Hematopoietic multipotent progenitor cell (in vitro differentiated cells): ENCODE measurements around the gene ARHGEF16. TPM values are rescaled to one million over a fixed set of nuclear protein-coding genes. Genes with fewer than 3 reads are reported as not detected.

ENCODE experiments used
- DNase-seq, 3 donors: peaks; one replicate each; pipeline ENCODE4 v3.0.0-alpha.2; 2011 to 2015; ENCODE audit warnings: low read depth in 2 of 3, low spot score in 2 of 3
- total RNA-seq: library from RNA; depleted of rRNA; stranded (reverse); fragments of >200 nt; gene quantifications from one replicate; pipeline ENCODE4 v1.2.3, GENCODE V29; 2012

Gene ARHGEF16
- total RNA-seq, 1 donor, result 0.27 TPM

- DNase-seq, result no peak
These were observed 10.8 kb downstream of the ARHGEF16 start for GRCh38 chr1:3465091-3465934.

GRCh38 chr1:3465935-3466321, 11.5 kb downstream of the ARHGEF16 start:
- DNase-seq, result no peak

GRCh38 chr1:3466366-3467075, 12.1 kb downstream of the ARHGEF16 start:
- no peak for DNase-seq

- DNase-seq, result no peak
These were observed 12.9 kb downstream of the ARHGEF16 start for GRCh38 chr1:3467096-3468036.

GRCh38 chr1:3468236-3469103, 14.0 kb downstream of the ARHGEF16 start:
- DNase-seq, result no peak

GRCh38 chr1:3469104-3469848, 14.8 kb downstream of the ARHGEF16 start:
- no peak for DNase-seq

GRCh38 chr1:3469849-3470649, 15.6 kb downstream of the ARHGEF16 start:
- DNase-seq, result no peak

- no peak for DNase-seq
These were observed 16.3 kb downstream of the ARHGEF16 start for GRCh38 chr1:3470650-3471355.

- peak in 1 of 3 donors; percentile 35 for DNase-seq
These were observed 17.1 kb downstream of the ARHGEF16 start for GRCh38 chr1:3471356-3472087.

- DNase-seq, result no peak
These were observed 17.8 kb downstream of the ARHGEF16 start for GRCh38 chr1:3472088-3472850.

- no peak for DNase-seq
These were observed 18.4 kb downstream of the ARHGEF16 start for GRCh38 chr1:3472906-3473305.

- no peak for DNase-seq
These were observed 18.9 kb downstream of the ARHGEF16 start for GRCh38 chr1:3473381-3473844.

GRCh38 chr1:3474016-3474415, 19.6 kb downstream of the ARHGEF16 start:
- no peak for DNase-seq

- DNase-seq, result no peak
These were observed 20.0 kb downstream of the ARHGEF16 start for GRCh38 chr1:3474421-3474820.

- DNase-seq, result no peak
These were observed 21.5 kb downstream of the ARHGEF16 start for GRCh38 chr1:3475839-3476573.

GRCh38 chr1:3476666-3477065, 22.2 kb downstream of the ARHGEF16 start:
- no peak for DNase-seq
